Cardiac muscle cell (in vitro differentiated cells and primary cell): Measurements from ENCODE around the gene GRK4. TPM values are rescaled to one million over a fixed set of nuclear protein-coding genes. Genes with fewer than 3 reads are reported as not detected.
"Not testable (repeated sequence)": the region's sequence is repeated elsewhere in the genome, so short reads cannot be mapped to it uniquely, and the experiment has no call there.

Source experiments
- DNase-seq, 2 donors: peaks; one replicate each; pipeline versions ENCODE4 v3.0.0 to v3.0.0-alpha.2; 2010 to 2017; ENCODE audit warnings: low read depth in 1 of 2, low spot score in 1 of 2
- H3K27ac ChIP-seq: fragments of 200-600 bp; sonication (generic); 2 replicates; pipeline ENCODE4 v1.5.1; 2016
- H3K27me3 ChIP-seq: fragments of 200-600 bp; sonication (generic); 2 replicates; pipeline ENCODE4 v1.6.0; 2016; ENCODE audit warnings: control low read depth
- H3K36me3 ChIP-seq: fragments of 200-600 bp; sonication (generic); 2 replicates; pipeline ENCODE4 v1.5.1; 2016; ENCODE audit warnings: control low read depth
- H3K4me1 ChIP-seq: fragments of 200-600 bp; sonication (generic); 2 replicates; pipeline ENCODE4 v1.8.1; 2017; ENCODE audit warnings: low read depth, mild to moderate bottlenecking, mixed run types
- H3K4me3 ChIP-seq: fragments of 200-600 bp; sonication (generic); 2 replicates; pipeline ENCODE4 v1.5.1; 2016; ENCODE audit warnings: mild to moderate bottlenecking
- H3K9me3 ChIP-seq: fragments of 200-600 bp; sonication (generic); 2 replicates; pipeline ENCODE4 v1.5.1; 2017; ENCODE audit warnings: low read depth, mild to moderate bottlenecking, control low read depth
- CTCF ChIP-seq: IDR thresholded peaks from 2 replicates; pipeline ENCODE4 v1.5.1; 2012; ENCODE audit warnings: low read depth, mild to moderate bottlenecking, low read length
- polyA plus RNA-seq: library from polyadenylated mRNA; unstranded; fragments of >200 nt; fragmentation: Nextera tagmentation; extraction: Ambion mirVana; gene quantifications from 2 replicates; pipeline ENCODE4 v1.2.1, GENCODE V29; 2016
- total RNA-seq: library from RNA; depleted of rRNA; stranded (reverse); fragments of >200 nt; gene quantifications from 2 replicates; pipeline ENCODE4 v1.2.3, GENCODE V29; 2016

The GRK4 gene
- total and polyA plus RNA-seq, 2 experiments from 2014 or later, result 10.0 to 12.8 TPM

- no peaks in the 10 kb centered on the region for H3K9me3 ChIP-seq
- H3K27me3 ChIP-seq, result no peaks in the 10 kb centered on the region
- peaks cover 5% of the 10 kb centered on the region for H3K4me1 ChIP-seq
- peaks cover 34% of the 10 kb centered on the region for H3K36me3 ChIP-seq
- H3K4me3 ChIP-seq, result no peak overlapping the region
- no peak overlapping the region for H3K27ac ChIP-seq
- no peak for TF ChIP-seq CTCF
- no peak for DNase-seq
Measured at GRCh38 chr4:2937146-2937857, 26.1 kb upstream of the GRK4 start.

- Histone ChIP-seq H3K36me3 (peaks cover 35% of the 10 kb centered on the region), H3K4me3 (no peak overlapping the region), H3K9me3 (no peaks in the 10 kb centered on the region), H3K27ac (no peak overlapping the region), H3K4me1 (peaks cover 5% of the 10 kb centered on the region), H3K27me3 (no peaks in the 10 kb centered on the region)
- DNase-seq, result no peak
- no peak for TF ChIP-seq CTCF
Measured at GRCh38 chr4:2937986-2938385, 25.4 kb upstream of the GRK4 start.

GRCh38 chr4:2938411-2938810 is 25.0 kb upstream of the GRK4 start:
- not testable (repeated sequence) for H3K27me3 ChIP-seq, H3K9me3 ChIP-seq, H3K27ac ChIP-seq, DNase-seq, H3K4me1 ChIP-seq, H3K4me3 ChIP-seq
- H3K36me3 ChIP-seq, result peaks cover 39% of the 10 kb centered on the region

GRCh38 chr4:2938906-2939305 is 24.5 kb upstream of the GRK4 start:
- Histone ChIP-seq H3K36me3 (peaks cover 43% of the 10 kb centered on the region), H3K27me3 (no peaks in the 10 kb centered on the region), H3K9me3 (no peaks in the 10 kb centered on the region)

GRCh38 chr4:2939383-2940243 is 23.8 kb upstream of the GRK4 start:
- H3K27me3 ChIP-seq, result no peaks in the 10 kb centered on the region
- no peak for TF ChIP-seq CTCF
- no peak overlapping the region for H3K27ac ChIP-seq
- peaks cover 5% of the 10 kb centered on the region for H3K4me1 ChIP-seq
- DNase-seq, result no peak
- no peak overlapping the region for H3K4me3 ChIP-seq
- peaks cover 50% of the 10 kb centered on the region for H3K36me3 ChIP-seq
- no peaks in the 10 kb centered on the region for H3K9me3 ChIP-seq

More at GRCh38 chr4:2938906-2939305, 24.5 kb upstream of the GRK4 start:
- no peak for DNase-seq
- Histone ChIP-seq H3K27ac (no peak overlapping the region), H3K4me1 (peaks cover 5% of the 10 kb centered on the region), H3K4me3 (no peak overlapping the region)
- no peak for TF ChIP-seq CTCF
